Measurements from ENCODE around the gene ARHGAP44. TPM values are rescaled to one million over a fixed set of nuclear protein-coding genes. Genes with fewer than 3 reads are reported as not detected.

ARHGAP44 gene
- total RNA-seq, 1 donor from 2014 or later, result 6.4 TPM

DNA sequence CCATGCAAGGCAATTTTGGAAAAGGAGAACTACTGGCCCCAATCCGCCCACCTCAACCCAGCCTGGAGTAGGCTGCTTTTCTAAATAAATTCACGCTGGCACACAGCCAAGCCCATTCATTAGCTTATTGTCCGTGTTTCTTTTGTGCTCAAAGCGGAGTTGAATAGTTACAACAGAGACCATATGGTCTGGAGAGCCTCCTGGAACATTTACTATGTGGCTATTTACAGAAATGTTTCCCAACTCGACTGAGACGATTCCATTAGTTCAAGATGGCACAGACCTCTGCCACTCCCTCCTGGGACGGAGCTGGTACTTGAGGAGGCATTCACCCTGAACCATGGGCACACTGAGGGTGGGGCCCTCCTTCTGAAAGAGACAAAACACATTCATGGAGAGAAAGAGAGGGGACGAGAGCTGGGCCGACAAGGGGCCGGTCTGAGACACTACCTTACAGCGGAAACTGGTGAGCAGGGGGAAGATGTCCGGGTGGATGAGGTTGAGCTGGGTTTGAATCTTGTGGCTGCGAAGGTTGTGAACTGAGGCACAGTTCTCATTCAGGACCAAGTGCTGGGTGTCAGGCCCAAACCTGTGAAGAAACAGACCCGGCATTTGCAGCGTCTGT lies 212.8 kb downstream of the ARHGAP44 start:
- no peak for ATAC-seq
- intact Hi-C loops (cut with DNase I), result no loop called here
- DNase-seq (ENCODE audit: low spot score), result no peak

DNA sequence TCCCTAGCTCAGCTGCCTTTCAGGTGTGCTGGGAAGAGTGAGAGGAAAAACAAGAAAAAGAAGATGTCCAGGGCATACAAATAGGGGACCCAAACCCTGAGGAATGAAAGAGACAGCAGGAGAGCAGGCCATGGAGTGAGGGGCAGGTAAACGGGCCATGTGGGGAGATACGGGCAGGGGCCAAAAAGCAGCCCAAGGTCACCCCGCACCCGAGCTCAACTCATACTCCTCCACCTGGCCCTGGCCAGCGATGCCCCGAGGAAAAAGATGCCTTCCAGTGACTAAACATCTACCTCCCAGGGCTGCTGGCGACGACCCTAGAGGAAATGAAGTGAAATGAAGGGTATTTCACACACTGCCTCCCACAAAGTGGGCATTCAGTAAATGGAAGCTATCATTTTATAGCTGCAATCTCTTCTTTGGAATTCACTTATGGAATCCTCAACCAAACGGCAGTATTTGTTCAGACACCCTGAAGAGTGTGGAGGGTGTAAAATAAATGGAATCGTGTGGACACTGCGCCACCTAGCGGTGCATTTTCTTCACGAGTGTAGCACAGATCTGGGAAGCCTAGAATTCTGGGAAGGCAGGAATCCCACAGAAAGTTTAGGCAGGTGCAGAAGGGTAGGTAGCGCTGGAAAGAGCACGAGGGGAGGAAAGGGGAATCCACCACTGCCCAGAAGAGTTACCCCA lies 213.6 kb downstream of the ARHGAP44 start:
- intact Hi-C loops (cut with DNase I), result no loop called here
- DNase-seq (ENCODE audit: low spot score), result peak; percentile 92
- peak; percentile 89 for ATAC-seq

DNA sequence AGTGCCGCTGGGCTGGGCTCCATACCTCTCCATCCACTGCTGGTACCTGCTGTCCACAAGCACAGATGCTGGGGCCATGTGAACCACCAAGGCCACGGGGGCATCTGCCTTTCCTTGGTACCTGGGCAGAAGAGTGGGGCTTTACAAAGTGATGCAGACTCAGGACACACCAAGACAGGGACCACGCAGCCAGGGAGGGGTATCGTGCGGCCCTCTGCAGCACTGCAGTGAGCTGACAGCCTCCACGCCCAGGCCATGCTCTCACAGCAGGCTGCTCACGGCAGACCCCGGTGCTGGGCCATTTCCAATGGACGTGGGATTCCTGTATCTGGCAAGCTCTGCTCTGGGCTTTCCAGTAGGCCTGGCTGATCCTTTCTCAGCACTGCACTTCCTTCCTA lies 214.2 kb downstream of the ARHGAP44 start:
- ATAC-seq (peak; percentile 46), DNase-seq (ENCODE audit: low spot score) (no peak)
- intact Hi-C loops (cut with DNase I), result no loop called here

DNA sequence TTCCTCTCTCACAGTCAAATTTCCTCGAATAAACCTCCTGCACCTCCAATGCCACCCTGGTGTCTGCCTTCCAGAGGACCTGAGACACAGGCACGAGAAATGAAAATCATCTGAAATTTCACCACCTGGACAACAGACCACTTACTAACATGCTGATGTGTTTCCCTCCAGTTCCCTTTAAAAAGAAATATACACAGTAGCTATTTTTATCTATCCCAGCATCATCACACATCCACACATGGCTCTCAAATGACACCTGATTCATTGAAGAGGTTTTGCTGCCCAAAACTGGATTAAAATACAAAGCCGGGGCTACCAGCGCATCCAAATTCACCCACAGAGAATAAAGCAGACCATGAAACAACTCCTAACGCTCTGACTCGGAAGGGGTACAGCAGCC lies 214.6 kb downstream of the ARHGAP44 start:
- no peak for ATAC-seq
- no peak for DNase-seq (ENCODE audit: low spot score)
- intact Hi-C loops (cut with DNase I), result no loop called here

DNA sequence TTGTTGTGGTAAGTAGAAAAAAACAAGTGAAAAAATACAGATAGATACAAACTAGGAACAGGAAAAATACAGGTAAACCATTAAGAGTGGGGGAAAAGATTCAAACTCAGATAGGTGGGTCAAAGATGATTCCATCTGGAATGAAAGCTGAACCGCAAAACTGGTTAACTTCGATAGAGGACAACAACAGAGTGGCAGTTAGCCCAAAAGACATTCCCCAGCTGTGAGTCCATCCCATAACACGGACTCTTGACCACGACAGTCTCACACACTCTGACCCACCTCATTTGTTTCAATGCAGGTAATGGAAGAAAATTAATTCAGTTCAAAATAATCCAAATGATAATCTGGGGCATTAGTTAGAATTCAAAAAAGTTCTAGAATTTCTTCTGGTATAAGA lies 215.0 kb downstream of the ARHGAP44 start:
- intact Hi-C loops (cut with DNase I), result no loop called here
- DNase-seq (ENCODE audit: low spot score), result no peak
- ATAC-seq, result no peak

DNA sequence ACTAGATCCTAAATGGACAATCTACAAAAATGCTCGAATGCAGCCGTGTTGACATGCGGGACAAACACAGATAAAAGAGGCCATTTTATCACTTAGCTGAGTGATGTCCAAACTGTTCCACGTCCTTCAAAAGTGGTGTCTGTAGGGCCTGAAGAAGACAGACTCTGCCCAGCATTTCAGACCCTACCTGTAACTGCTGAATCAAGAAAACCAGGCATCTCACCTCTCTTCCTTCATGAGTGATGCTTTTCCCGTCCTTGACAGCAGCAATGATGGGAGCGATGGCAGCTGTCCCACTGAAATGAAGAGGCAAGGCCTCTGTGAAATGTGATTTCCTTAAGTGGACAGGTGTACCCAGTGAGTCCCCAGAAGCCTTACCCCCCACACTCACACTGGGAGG lies 216.2 kb downstream of the ARHGAP44 start:
- intact Hi-C loops (cut with DNase I), result no loop called here
- DNase-seq (ENCODE audit: low spot score), result no peak

DNA sequence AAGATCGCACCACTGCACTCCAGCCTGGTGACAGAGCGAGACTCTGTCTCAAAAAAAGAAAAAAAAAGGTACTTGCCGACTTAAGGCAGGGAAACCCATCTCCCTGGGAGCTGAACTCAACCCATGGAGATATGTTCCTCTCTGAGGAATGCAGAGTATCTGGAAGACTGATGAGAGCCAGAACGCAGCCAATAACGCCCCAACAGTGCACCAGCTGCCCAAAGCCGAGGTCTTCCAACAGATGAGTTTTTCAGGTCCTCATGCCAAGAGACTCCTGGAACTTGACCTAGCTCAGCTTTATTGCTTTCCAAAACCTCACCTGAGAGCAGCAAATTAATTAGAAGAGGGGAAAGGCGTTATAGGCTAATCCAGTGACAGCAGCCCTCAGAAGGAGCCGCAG lies 219.2 kb downstream of the ARHGAP44 start:
- intact Hi-C loops (cut with DNase I), result no loop called here
- no peak for DNase-seq (ENCODE audit: low spot score)
- ATAC-seq, result no peak

More for the DNA sequence above, 216.2 kb downstream of the ARHGAP44 start:
- no peak for ATAC-seq

DNA sequence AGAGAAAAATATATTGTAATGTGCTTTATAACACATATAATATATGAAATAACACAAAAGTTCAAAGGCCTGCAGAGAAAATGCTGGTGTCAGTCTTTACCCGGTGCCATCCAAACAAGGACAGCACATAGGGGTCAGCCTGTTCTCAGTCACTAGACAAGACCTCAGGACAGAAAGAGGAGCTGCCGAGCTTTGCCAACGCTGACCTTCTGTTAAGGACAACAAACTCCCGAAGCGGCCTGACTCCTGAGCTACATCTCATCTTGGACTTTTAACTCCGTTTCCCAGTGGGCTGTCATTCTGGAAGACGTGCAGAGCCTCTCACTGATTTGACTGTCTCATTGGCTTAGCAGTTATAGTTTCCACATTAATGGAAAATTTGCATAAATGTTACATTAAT lies 221.7 kb downstream of the ARHGAP44 start:
- no peak for DNase-seq (ENCODE audit: low spot score)
- intact Hi-C loops (cut with DNase I), result no loop called here

DNA sequence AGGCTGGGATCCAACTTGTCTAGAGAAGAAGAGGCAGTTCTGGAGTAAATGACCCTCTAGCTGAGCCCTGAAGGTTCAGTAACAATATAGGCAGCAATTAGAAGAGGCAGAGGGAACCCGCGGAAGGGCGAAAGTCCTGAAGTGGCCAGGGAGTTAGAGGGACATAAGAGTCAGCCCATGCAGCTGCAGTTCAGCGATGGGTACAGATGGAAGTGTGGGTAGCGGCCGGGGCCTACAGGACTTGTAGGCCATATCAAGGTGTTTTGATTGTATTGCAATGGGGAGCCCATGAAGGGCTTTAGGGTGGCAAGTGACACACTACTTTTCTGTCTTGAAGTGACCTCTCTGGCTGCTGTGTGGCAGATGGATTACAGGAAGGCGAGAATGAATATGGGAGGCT lies 225.5 kb downstream of the ARHGAP44 start:
- no peak for ATAC-seq
- intact Hi-C loops (cut with DNase I), result no loop called here
- no peak for DNase-seq (ENCODE audit: low spot score)

More for the DNA sequence above, 221.7 kb downstream of the ARHGAP44 start:
- no peak for ATAC-seq

DNA sequence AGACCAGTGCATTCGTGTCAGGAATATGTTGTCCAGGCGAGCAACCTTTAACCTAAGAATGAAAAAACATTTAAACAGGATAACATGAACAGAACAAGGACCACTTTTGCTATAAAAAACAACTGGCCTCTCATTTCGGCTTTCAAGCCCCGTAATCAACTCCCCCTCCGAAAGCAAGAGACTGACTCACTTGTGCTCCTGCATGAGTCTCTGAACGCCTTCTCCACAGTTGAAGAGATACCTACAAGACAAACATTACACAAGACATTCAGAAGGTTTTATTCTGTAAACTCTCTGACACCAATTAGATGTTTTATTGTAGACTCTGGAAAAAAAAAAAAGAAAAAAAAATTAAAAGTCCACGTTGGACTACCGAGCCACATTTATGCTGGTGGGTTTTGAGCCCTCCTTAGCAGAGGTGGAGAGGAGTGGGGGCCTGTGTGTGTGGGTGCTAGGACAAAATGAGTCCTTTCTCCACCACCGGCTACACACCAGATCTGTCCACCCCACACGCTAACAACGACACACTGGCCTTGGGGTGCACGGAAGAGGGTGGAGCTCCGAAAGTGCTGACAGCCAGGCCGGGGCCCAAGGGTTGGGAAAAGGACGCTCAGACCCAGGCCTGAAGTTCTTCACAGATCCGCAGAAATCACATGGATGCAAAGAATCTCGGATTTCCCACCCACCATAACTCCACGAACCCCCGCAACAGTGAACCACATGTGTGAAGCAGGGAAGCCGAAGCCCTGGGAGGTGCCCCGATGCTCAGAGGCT lies 227.8 kb downstream of the ARHGAP44 start:
- intact Hi-C loops (cut with DNase I), result no loop called here
- DNase-seq (ENCODE audit: low spot score) (no peak), ATAC-seq (no peak)

DNA sequence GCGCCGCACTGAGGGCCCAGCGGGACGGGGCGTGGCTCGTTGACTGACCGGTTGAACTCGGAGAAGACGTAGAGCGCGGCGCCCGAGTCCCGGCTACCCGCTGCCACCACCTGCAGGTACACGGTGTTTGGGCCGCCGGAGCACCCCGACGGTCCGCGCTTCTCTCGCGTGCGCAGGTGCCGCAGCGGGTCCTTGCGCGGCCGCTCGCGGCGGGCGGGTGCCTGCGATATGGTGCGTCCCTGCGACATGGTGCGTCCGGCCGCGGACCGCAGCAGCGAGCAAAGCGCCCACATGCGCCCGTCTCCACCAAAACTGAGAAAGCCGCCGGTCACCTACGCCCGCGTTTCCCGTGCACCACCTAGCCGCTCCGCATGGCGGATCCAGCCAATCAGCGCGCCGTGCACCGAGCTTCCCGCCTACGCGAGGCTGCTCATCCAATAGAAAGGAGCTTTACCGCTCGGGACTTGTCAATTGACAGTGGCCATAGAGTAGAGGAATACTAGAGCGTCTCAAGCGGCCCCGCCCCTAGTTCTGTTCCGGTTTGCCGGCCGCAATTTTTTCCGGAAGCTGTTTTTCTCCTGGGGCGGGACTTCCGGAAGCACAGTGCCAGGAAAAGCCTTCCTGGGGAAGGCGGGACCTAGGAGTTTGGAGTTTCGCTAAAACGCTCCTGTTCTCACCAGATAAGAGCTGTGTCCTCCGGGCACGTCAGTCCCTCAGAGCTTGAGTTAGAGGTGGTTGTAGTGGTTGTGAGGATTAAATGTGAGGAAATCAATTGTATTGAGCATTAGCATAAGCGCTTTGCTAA lies 228.6 kb downstream of the ARHGAP44 start, which contains the start of gene ELAC2:
Gene ELAC2 (minus strand): TSS at position 373 of the 805 bp plus-strand sequence. CDS start 80 bp downstream, at position 293.
- ATAC-seq (peak; percentile 100), DNase-seq (ENCODE audit: low spot score) (peak; percentile 97)
- intact Hi-C loops (cut with DNase I), result no loop called here

DNA sequence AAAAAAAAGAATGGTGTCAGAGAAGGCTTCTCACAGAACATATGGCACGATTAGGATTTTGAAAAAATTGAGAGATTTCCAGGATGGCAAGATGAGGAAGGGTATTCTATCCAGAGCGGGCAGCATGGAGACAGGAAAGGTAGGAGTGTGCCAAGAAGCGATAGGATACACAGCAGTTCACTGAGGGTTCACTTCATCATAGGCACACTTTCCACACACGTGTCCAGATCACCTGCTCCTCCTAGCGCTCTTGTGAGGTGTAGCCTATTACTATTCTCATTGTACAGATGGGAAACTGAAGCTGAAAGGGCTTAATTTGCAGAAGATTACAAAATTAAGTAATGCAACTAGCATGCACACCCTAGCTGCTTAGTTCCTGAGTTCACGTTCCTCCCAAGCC lies 234.7 kb downstream of the ARHGAP44 start:
- no peak for ATAC-seq
- DNase-seq (ENCODE audit: low spot score), result no peak

DNA sequence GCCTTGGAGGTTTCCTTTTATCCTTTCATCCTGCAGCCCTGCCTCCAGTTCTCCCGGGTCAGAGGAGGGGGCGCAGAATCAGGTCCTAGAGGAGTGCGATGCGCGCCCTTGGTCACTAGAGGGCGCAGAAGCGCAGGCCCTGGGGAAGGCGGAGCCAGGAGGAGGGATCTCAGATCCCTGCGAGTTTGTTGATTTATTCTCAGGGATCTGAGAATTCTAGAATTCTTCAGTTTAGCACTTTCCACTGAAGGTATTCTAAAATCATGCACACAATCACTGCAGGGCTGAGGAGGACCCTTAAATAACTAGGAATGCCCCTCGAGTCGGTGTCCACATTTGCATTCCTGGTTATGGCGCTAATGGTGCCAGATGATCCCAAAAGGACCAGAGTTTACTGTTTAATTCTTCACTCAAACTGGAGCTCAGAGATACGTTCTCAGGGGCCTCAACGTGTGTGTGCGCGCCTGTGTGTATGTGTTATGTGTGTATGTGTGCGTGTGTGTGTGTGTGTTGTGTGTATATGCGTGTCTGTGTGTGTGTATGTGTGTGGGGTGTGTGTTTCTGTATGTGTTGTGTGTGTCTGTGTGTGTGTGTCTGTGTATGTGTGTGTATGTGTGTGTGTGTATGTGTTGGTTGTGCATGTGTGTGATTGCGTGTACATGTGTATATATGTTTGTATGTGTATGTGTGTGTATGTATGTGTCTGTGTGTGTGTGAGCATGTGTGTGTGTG lies 235.4 kb downstream of the ARHGAP44 start:
- DNase-seq (ENCODE audit: low spot score) (peak; percentile 77), ATAC-seq (peak; percentile 90)
- intact Hi-C loops (cut with DNase I), result no loop called here

More for the DNA sequence above, 234.7 kb downstream of the ARHGAP44 start:
- intact Hi-C loops (cut with DNase I), result no loop called here

DNA sequence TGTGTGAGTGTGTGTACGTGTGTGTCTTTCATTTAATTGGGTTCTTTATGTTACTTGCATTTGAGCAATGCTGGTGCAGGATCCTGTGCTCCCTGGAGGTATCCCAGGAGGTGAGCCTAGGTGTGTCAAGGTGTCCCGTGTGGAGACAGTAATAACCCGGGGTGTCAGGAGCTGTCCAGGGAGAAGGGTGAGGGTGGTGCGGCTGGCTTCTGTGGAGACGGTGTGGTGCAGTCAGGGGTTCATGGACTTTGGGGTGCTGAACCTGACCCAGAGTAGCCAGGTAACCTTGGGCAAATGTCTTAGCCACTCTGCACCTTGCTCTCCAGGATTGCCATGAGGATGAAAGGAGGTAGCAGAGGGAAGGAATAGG lies 235.9 kb downstream of the ARHGAP44 start:
- DNase-seq (ENCODE audit: low spot score) (no peak), ATAC-seq (peak; percentile 39)
- intact Hi-C loops (cut with DNase I), result no loop called here

DNA sequence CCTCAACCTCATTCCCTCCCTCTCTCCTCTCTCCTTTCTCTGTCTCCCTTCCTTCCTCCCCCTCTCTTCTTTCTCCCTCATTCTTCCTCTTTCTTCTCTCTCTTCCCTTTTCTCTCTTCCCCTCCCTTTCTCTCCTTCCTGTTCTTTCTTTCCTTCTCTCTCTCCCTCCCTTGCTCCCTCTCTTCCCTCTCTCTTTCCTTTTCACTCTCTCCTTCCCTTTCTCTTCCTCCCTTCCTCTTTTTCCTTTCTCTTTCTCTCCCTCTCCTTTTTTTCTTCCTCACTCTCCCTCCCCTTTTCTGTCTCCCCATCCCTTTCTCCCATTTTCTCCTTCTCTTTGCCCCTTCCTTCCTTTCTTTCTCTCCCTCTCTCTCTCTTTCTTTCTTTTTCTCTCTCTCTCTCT lies 236.4 kb downstream of the ARHGAP44 start:
- intact Hi-C loops (cut with DNase I), result no loop called here
- ATAC-seq (no peak), DNase-seq (ENCODE audit: low spot score) (no peak)

DNA sequence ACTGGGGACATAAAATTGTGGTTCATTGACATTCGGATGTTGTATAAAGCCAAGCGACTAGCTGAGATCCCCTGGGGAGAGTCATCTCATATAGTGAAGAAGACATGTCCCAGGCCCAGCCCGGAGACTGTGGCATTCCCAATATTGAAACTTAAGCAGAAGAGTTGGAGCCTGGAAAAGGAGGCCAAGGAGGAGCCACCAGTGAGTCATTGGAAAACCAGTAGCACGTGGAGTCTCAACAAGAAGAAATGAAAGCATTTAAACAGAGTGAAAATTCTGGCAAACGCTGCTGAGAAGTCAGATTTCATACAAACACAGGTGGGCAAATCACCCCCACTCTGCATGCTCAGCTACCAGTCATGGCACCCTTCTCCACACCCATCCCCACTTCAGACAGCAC lies 237.9 kb downstream of the ARHGAP44 start:
- intact Hi-C loops (cut with DNase I), result no loop called here

DNA sequence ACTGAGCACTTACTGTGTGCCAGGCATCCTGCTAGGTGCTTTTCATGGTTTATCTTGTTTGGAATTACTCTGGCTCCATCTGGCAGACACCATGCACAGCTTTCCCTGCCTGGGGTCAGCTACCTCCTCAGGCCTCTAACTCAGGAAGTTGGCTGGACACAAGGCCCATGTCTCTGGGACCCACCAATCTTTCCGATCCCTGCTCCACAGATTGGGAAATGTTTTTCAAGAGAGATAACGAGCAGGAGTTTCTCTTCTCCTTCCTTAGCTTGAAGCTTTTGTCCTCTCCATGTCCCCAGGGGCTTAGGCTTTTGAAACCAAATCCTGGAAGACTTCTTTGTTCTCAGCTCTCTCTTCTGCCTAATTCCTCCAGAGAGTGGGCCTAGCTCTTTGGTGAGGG lies 240.0 kb downstream of the ARHGAP44 start:
- DNase-seq (ENCODE audit: low spot score), result no peak
- intact Hi-C loops (cut with DNase I), result no loop called here
- no peak for ATAC-seq

More for the DNA sequence above, 237.9 kb downstream of the ARHGAP44 start:
- ATAC-seq (no peak), DNase-seq (ENCODE audit: low spot score) (no peak)

DNA sequence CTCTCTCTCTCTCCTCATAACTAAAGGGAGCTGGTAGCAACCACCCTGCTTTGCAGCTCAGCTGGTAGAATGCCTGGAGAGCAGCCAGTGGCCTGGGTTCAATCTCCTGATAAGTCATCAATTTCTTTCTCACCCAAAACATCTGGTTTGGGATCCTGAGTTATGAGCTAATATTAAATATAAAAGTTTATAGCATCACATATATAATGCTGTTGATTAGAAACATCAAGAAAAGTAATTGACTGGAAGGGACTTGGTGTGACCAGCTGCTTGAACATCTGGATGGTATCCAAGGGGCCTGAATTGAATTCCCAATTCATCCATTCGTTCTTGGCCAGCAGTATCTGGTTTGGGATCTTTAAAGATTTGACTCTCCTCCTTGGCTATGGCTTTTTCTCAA lies 240.8 kb downstream of the ARHGAP44 start:
- intact Hi-C loops (cut with DNase I), result no loop called here

More for the DNA sequence above, 240.8 kb downstream of the ARHGAP44 start:
- DNase-seq (ENCODE audit: low spot score) (no peak), ATAC-seq (no peak)
